K562 (cell line): ENCODE data around the gene GAL3ST1. TPM values are rescaled to one million over a fixed set of nuclear protein-coding genes. Genes with fewer than 3 reads are reported as not detected.

Experiments used
- CBX8 ChIP-seq: fragments of 200-600 bp; sonication (generic); IDR thresholded peaks from 2 replicates; pipeline ENCODE4 v1.6.1; 2012; ENCODE audit warnings: borderline replicate concordance, mixed run types, low read depth, mild to moderate bottlenecking, moderate library complexity, mixed read lengths, low read length, control low read depth, inconsistent platforms; ENCODE audit not compliant: poor library complexity, severe bottlenecking; ENCODE audit errors: extremely low read depth
- EP300 ChIP-seq: IDR thresholded peaks from 2 replicates; pipeline ENCODE4 v1.6.1; 2012; ENCODE audit warnings: low read length, improper control_type of control experiment
- PHB ChIP-seq: fragments of 250-450 bp; sonication (Bioruptor Pico); IDR thresholded peaks from 2 replicates; pipeline ENCODE4 v1.5.0; 2021
- SIN3A ChIP-seq, 2 experiments: fragments of 150-350 bp in 1 of 2; IDR thresholded peaks; 2 replicates each; pipeline ENCODE4 v1.6.1; 2011 to 2016; ENCODE audit warnings: borderline replicate concordance in 2 of 2, low read depth in 2 of 2, low read length in 2 of 2, mild to moderate bottlenecking in 2 of 2, moderate library complexity in 2 of 2; ENCODE audit not compliant: control insufficient read depth in 1 of 2
- TAF15 ChIP-seq: fragments of 200-400 bp; formaldehyde crosslinking; IDR thresholded peaks from 2 replicates; pipeline ENCODE4 v1.6.1; 2017; ENCODE audit warnings: mild to moderate bottlenecking, low read depth, low read length, moderate library complexity
- TEAD1 ChIP-seq, 2 experiments: fragments of 450-650 bp in 1 of 2; sonication (generic) in 1 of 2; formaldehyde crosslinking; IDR thresholded peaks; 2 replicates each; pipeline versions ENCODE4 v1.4.0 to v1.8.0; 2020 to 2022; ENCODE audit warnings: mild to moderate bottlenecking in 2 of 2, missing genetic modification reagents in 1 of 2
- ZBTB17 ChIP-seq: fragments of 450-650 bp; formaldehyde crosslinking; IDR thresholded peaks from 2 replicates; pipeline ENCODE4 v1.4.0; 2020; ENCODE audit warnings: mild to moderate bottlenecking
- ZNF224 ChIP-seq: sonication (generic); formaldehyde crosslinking; IDR thresholded peaks from 2 replicates; pipeline ENCODE4 v1.8.0; 2022; ENCODE audit warnings: mild to moderate bottlenecking, missing genetic modification reagents
- ZNF274 ChIP-seq: IDR thresholded peaks from 2 replicates; pipeline ENCODE4 v1.6.1; 2011; ENCODE audit warnings: low read depth, mild to moderate bottlenecking, low read length, moderate library complexity, borderline replicate concordance
- ZSCAN29 ChIP-seq: fragments of 450-650 bp; IDR thresholded peaks from 2 replicates; pipeline ENCODE4 v1.6.1; 2017
- polyA plus RNA-seq, 8 experiments: library from polyadenylated mRNA; depleted of rRNA in 4 of 8; stranded (reverse) in 5 of 8; unstranded in 3 of 8; fragments of >200 nt; fragmentation: Nextera tagmentation in 2 of 8; fragmentation: Illumina TruSeq in 1 of 8; extraction: Ambion mirVana in 2 of 8; extraction: Trizol in 1 of 8; gene quantifications; 2 replicates each; pipeline versions ENCODE4 v1.2.1 to v1.2.3, GENCODE V29; 2011 to 2014; ENCODE audit warnings: inconsistent platforms in 1 of 8, missing spikeins in 1 of 8
- total RNA-seq, 7 experiments: library from RNA; depleted of rRNA in 6 of 7; stranded (reverse); fragments of >200 nt in 6 of 7; fragmentation: Illumina TruSeq in 2 of 7; extraction: Trizol in 2 of 7; gene quantifications; 2 replicates each; pipeline versions ENCODE4 v1.2.1 to v1.2.3, GENCODE V29; 2011 to 2021; ENCODE audit warnings: low replicate concordance in 1 of 7
- TF ChIP-seq, protein P1 (sequence below): sonication (generic); formaldehyde crosslinking; IDR thresholded peaks from 2 replicates; pipeline ENCODE4 v1.8.0; 2023; ENCODE audit warnings: missing genetic modification reagents, mild to moderate bottlenecking, borderline replicate concordance
- TF ChIP-seq, protein P2 (sequence below): fragments of 250-450 bp; sonication (Bioruptor Pico); IDR thresholded peaks from 2 replicates; pipeline ENCODE4 v1.5.0; 2021; ENCODE audit warnings: mild to moderate bottlenecking, moderate library complexity
- TF ChIP-seq, protein P3 (sequence below): fragments of 150-350 bp; conservative IDR thresholded peaks from 2 replicates; pipeline ENCODE4 v1.6.1; 2014; ENCODE audit warnings: low read length

GAL3ST1 gene
- total and polyA plus RNA-seq, 9 of the 15 experiments (the other 6 are each of a cell fraction or from before 2014, with no cell fraction given), result 0.03 to 1.9 (median 0.33) TPM; not detected in 1

DNA sequence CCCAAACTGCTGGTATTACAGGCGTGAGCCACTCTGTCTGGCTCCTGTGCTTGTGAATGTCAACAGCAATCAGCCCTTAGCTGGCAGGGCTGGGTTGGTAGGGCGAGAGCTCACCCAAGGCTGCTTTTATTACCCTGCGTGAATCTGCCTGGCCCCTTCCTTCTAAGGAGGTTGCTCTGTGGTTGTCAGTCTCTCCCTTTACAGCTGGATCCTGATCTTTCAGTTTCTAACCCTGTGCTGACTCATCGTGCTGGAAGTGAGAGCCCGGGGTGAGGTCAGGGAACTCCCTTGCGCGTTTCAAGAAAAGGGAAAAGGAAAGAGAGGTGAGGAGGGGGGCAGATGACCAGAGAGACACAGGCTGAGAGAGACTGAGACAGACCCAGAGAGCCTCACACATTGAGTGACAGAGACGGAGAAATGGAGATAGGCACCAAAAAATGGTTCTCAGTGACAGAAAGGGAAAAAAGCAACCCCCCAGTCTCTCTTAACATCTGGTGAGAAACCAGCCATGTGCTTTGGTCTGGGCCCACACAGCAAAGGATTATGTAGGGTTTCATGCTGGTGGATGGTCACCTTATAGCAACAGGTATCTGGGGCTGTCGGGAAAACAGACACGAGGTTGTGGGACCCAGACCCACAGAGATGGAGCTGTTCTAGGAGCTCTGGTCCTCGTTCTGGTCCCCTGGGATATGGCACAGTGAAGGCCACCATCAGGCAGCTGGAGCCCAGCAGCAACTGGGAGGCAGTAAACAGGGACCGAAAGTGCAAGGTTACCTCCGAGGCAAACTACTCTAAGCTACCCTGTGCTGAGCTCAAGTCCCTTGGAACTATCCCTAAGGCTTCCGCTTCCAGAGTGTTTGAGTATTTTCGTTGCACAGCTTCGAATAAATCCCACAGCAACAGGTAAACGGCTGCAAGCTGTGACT is 35.1 kb upstream of the GAL3ST1 start (continued):
- TF ChIP-seq, protein P1, sequence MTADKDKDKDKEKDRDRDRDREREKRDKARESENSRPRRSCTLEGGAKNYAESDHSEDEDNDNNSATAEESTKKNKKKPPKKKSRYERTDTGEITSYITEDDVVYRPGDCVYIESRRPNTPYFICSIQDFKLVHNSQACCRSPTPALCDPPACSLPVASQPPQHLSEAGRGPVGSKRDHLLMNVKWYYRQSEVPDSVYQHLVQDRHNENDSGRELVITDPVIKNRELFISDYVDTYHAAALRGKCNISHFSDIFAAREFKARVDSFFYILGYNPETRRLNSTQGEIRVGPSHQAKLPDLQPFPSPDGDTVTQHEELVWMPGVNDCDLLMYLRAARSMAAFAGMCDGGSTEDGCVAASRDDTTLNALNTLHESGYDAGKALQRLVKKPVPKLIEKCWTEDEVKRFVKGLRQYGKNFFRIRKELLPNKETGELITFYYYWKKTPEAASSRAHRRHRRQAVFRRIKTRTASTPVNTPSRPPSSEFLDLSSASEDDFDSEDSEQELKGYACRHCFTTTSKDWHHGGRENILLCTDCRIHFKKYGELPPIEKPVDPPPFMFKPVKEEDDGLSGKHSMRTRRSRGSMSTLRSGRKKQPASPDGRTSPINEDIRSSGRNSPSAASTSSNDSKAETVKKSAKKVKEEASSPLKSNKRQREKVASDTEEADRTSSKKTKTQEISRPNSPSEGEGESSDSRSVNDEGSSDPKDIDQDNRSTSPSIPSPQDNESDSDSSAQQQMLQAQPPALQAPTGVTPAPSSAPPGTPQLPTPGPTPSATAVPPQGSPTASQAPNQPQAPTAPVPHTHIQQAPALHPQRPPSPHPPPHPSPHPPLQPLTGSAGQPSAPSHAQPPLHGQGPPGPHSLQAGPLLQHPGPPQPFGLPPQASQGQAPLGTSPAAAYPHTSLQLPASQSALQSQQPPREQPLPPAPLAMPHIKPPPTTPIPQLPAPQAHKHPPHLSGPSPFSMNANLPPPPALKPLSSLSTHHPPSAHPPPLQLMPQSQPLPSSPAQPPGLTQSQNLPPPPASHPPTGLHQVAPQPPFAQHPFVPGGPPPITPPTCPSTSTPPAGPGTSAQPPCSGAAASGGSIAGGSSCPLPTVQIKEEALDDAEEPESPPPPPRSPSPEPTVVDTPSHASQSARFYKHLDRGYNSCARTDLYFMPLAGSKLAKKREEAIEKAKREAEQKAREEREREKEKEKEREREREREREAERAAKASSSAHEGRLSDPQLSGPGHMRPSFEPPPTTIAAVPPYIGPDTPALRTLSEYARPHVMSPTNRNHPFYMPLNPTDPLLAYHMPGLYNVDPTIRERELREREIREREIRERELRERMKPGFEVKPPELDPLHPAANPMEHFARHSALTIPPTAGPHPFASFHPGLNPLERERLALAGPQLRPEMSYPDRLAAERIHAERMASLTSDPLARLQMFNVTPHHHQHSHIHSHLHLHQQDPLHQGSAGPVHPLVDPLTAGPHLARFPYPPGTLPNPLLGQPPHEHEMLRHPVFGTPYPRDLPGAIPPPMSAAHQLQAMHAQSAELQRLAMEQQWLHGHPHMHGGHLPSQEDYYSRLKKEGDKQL (CRISPR knock-in tag), result no peak
- no peak for TF ChIP-seq CBX8
- TF ChIP-seq TAF15, result no peak
- TF ChIP-seq, protein P2, sequence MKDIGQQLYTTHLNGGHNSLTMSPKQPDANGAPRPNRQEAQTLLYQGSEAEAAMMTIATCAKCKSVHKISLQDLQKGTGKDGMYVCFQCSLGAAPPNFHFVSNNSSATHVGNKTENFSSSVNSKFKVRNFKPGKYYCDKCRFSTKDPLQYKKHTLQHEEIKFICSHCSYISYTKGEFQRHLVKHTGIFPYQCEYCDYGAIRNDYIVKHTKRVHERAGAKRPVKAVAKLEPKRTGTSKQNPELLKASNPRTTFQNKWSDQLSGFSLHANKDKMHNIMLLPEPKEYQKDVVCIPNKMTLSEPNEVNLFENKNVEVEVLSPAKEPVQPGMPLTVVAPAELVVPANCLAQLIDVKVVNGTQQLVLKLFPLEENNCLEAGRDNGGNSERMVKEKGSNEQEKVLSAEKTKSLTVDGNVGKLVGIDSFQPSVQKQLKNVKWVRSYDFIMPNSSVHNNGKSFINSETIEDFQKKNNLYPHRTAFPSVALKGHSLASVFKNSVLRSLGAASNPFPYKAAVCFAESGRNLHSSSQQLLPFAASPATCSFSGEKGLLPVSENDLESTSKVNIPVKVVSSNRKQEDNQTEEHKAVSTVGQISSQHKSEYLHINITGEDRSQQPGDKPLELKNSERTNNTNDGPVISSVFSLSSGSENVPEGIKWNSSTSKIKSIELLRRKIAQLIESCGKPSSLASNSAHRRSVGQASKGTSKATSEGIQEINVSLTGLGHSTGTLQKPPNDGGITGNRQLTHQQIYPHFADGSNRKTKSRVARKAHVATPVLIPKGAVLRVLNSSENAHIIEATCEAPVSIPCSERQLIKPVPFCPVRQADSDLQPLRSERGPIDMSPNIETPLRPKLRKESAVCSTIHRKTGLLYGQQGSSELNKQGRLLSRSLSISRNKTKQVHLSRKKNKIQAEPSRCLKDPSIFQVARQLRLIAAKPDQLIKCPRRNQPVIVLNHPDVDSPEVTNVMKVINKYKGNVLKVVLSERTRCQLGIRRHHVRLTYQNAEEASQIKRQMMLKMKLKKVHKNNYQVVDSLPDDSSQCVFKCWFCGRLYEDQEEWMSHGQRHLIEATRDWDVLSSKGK, result no peak
- peak in 1 of 2 experiments; percentile 31; a peak in 1 of 4 replicates for TF ChIP-seq SIN3A (IDR thresholded peaks at IDR 0.05; ENCODE audit: borderline replicate concordance in 2 of 2, control insufficient read depth in 1 of 2, low read depth in 2 of 2, low read length in 2 of 2)
- no peak for TF ChIP-seq ZSCAN29
- TF ChIP-seq ZNF274, result no peak
- TF ChIP-seq, protein P3, sequence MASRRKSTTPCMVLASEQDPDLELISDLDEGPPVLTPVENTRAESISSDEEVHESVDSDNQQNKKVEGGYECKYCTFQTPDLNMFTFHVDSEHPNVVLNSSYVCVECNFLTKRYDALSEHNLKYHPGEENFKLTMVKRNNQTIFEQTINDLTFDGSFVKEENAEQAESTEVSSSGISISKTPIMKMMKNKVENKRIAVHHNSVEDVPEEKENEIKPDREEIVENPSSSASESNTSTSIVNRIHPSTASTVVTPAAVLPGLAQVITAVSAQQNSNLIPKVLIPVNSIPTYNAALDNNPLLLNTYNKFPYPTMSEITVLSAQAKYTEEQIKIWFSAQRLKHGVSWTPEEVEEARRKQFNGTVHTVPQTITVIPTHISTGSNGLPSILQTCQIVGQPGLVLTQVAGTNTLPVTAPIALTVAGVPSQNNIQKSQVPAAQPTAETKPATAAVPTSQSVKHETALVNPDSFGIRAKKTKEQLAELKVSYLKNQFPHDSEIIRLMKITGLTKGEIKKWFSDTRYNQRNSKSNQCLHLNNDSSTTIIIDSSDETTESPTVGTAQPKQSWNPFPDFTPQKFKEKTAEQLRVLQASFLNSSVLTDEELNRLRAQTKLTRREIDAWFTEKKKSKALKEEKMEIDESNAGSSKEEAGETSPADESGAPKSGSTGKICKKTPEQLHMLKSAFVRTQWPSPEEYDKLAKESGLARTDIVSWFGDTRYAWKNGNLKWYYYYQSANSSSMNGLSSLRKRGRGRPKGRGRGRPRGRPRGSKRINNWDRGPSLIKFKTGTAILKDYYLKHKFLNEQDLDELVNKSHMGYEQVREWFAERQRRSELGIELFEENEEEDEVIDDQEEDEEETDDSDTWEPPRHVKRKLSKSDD, result no peak
- no peak for TF ChIP-seq TEAD1 (CRISPR knock-in tag; IDR thresholded peaks at IDR 0.05)
- TF ChIP-seq EP300, result peak; percentile 49; the same call in 1 of the 2 replicates
- TF ChIP-seq PHB, result no peak
- TF ChIP-seq ZNF224 (CRISPR knock-in tag), result no peak
- TF ChIP-seq ZBTB17 (CRISPR knock-in tag), result no peak
